GM12873 (cell line): Measurements from ENCODE around the gene KRTAP5-3.

Experiments used
- TF ChIP-seq, protein P1 (sequence below): IDR thresholded peaks from 2 replicates; pipeline ENCODE4 v1.5.1; 2012; ENCODE audit warnings: low read depth, mild to moderate bottlenecking, moderate library complexity, low read length, control low read depth; ENCODE audit not compliant: insufficient read depth; ENCODE audit errors: missing control alignments

Gene KRTAP5-3

DNA sequence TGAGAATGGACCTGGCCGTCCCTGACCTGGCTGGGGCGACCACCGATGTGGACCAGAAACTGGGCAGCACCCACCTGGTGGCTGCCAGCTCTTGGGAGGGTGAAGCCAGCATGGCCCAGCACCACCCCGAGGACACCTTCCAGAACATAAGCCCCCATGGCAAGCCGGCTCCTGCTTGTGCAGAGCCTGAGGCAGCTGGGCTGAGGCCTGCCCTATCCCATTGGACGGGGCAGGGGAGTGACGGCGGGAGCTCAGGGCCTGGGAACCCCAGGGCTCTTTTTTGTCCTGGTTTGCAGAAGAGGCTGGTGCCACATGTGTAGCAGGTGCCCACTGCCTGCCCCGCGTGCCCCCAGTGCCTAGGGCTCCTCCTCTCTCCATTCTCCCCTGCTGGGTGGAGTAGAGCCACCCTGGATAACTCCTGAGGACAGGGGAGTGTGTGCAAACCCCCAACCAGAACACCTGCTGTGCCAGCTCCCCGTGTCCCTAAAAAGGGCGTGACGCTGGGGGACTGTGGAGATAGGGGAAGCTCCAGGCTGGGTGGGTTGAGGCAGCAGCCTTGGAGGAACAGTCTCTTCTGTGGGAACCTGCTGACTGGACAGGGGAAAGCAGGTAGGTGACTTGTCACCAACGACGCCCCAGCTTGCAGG is 48.1 kb downstream of the KRTAP5-3 start:
- TF ChIP-seq, protein P1, sequence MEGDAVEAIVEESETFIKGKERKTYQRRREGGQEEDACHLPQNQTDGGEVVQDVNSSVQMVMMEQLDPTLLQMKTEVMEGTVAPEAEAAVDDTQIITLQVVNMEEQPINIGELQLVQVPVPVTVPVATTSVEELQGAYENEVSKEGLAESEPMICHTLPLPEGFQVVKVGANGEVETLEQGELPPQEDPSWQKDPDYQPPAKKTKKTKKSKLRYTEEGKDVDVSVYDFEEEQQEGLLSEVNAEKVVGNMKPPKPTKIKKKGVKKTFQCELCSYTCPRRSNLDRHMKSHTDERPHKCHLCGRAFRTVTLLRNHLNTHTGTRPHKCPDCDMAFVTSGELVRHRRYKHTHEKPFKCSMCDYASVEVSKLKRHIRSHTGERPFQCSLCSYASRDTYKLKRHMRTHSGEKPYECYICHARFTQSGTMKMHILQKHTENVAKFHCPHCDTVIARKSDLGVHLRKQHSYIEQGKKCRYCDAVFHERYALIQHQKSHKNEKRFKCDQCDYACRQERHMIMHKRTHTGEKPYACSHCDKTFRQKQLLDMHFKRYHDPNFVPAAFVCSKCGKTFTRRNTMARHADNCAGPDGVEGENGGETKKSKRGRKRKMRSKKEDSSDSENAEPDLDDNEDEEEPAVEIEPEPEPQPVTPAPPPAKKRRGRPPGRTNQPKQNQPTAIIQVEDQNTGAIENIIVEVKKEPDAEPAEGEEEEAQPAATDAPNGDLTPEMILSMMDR = no peak

DNA sequence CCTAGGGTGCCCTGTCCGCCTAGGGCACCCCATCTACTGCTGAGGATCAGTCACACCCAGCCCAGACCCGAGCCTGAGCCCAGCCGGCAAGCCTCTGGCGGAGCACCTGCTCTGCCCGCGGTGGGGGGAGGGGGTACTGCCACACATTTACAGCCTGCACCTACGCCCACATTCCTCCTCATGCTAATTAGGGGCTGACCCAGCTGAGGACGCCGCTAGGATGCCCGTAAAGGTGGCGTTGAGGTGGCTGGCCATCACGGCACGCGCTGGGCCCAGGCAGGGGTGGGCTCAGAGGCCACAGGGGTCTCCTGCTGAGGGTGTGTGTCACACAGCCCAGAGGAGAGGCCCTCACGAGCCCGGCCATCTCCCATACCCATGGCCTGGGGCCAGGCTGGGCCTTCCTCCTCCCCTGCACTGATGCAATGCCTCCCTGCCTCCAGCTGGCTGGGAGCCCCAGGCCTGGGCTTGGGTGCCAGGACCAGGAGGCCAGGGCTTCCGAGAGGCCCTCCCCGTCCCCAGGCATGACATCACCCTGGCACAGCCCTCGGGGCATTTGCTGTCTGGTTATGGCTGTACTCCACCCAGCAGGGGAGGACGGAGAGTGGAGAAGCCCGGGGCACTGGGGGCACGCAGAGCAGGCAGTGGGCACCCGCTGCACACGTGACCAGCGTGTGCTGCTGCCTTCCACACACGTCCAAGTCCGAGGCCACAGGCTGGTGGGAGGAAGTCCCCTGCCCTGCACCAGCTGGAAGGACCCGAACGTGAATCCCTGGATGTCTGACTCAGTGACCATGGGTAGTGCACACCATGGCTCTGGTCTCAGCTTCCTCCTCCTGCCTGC is 48.9 kb downstream of the KRTAP5-3 start:
- TF ChIP-seq, protein P1 = no peak

DNA sequence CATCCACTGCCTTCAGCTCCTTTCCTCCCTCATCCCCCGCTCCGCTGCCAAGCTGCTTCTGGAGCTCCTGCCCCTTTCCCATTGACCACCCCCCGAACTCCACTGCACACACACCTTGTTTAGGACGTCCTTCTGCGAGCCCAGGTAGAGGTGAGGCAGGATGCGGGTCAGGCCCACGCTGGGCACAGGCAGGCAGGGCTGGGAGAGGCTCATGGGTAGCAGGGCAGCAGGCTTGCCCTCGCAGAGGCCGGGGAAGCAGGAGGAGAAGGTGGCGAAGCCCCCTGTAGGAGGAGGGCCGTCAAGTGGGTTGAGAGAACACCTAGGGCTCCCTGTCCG is 49.5 kb downstream of the KRTAP5-3 start:
- TF ChIP-seq, protein P1 = no peak

DNA sequence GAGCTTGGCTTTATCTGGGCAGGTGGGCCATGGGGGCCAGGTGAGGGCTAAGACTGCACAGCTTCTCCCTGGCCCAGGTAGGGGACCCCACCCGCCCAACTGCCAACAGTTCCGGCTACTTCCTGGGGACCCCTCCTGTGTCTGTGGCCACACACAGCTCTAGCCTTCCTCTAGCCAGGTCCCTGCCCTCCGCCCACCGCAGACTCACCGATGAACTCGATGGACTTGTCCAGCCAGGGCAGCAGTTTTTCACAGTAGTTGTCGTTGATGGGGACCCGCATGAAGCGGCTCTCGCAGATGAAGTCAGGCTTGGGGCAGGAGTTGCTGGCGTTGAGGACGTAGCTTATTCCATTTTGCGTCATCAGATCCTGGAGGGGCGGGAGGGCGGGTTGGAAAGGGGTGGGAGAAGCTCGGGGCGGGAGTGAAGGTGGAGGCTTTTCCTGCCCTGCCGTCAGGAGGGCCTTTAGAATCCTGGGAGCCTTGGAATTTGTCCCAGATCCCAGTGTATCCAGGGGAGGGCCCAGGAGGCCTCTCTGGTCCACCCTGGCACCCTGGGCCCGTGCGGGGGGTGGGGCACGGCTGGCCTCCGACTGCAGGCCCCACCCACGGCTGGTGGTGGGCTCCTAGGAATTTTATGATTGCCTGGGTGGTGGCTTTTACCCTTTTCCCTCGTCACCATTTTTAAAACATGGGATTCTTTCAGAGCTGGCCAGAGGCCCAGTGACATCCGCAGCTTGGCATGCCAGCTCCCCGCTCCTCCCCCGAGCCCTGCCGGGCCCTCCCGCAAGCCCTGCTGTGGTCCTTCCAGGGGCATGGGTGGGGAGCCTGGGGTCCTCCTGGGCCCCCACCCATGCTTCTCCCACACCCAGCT is 50.1 kb downstream of the KRTAP5-3 start:
- TF ChIP-seq, protein P1 = no peak
